ENCODE data around the gene LHX5.

The LHX5 gene

GRCh38 chr12:113440947-113441782 lies 30.5 kb downstream of the LHX5 start:
- DNase-seq (ENCODE audit: low read depth in 4 of 4, low spot score in 1 of 4): no peak

- DNase-seq (ENCODE audit: low read depth in 4 of 4, low spot score in 1 of 4): no peak
Observed at GRCh38 chr12:113440336-113440735, 31.3 kb downstream of the LHX5 start.

DNA sequence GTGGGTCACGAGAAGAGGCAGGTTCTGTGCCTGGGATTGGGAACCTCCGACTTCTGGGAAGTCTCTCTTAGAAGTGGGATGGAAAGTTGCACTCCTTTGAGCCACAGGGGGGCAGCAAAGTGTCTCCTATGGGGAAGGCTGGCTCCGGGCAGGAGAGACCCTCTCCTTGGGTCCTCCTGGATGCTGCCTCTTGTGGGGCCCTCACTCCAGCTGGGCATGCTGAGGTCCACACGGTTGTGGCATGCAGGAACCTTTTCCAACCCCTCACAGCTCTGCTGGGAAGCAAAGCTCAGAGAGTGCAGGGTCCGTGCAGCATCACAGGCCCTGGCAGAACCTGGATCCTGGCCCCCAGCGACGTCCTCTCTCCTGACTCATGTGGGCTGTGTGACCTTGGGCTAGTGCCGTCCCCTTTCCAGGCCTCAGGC lies 32.1 kb downstream of the LHX5 start:
- DNase-seq (ENCODE audit: low read depth in 4 of 4, low spot score in 1 of 4): no peak

DNA sequence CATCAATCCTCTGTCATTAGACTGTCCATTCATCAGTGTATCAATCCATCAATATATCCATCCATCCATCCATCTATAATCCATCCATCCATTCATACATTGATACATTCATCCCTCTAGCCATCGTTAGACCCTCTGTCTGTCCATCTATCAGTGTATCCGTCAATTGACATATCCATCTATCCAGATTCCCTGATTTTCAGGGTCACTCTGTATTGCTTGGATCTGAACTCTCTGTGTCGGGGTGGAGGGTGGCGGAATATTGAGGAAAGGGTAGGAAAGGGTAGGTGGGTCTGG lies 32.4 kb downstream of the LHX5 start:
- no peak for DNase-seq (ENCODE audit: low read depth in 4 of 4, low spot score in 1 of 4)

DNA sequence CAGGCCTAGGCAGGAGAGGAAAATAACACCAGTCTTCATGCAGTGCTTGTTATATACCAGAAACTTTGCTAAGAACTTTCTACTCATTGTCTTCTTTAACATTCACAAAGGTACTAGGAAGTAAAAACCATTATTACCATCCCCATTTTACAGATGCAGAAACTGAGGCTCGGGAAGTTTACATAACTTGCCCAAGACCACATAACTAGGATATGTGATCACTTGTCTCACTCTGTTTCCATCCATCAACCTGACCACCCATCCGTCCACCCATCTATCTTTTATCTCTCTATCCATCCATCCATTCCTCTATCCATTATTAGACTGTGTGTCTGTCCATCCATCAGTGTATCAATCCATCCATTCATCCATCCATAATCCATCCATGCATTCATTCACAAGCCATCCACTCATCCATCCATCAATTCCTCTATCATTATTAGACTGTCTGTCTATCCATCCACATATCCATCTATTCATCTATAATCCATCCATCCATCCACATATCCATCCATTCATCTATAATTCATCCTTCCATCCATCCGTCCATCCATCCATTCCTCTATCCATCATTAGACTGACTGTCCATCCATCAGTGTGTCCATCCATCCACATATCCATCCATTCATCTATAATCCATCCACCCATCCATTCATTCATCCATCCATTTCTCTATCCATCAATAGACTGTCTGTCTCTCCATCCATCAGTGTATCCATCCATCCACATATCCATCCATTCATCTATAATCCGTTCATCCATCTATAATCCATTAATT lies 33.0 kb downstream of the LHX5 start:
- DNase-seq (ENCODE audit: low read depth in 4 of 4, low spot score in 1 of 4): no peak

- no peak for DNase-seq (ENCODE audit: low read depth in 4 of 4, low spot score in 1 of 4)
Observed at GRCh38 chr12:113437729-113438100, 34.0 kb downstream of the LHX5 start.

DNA sequence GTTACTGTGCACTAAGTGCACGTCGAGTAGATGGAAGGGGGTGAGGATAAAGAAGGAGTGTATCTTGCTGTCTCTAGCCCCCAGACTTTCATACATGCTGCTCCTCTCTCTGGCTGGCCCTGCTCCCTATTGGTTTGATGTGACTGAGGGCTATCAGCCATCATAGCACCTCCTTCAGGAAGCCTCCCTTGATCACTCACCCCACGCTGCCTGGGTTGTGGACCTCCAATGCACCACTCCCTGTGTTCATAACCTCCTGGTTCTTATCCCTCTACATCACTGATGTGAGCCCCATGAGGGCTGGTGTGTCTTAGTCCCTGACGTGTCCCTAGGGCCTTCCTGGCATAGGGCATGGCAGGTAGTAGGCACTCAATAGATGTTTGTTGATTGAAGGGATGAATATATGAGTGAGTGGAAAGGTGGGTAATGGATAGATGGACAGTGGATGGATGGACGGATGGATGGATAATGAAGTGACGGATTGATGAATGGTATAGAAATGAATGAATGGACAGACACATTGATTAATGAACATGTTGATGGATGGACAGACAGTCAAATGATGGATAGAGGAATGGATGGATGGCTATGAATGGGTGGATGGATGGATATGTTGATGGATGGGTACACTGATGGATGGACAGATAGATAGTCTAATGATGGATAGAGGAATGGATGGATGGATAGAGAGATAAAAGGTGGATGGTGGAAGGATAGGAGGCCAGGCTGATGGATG lies 34.5 kb downstream of the LHX5 start:
- no peak for DNase-seq (ENCODE audit: low read depth in 4 of 4, low spot score in 1 of 4)

DNA sequence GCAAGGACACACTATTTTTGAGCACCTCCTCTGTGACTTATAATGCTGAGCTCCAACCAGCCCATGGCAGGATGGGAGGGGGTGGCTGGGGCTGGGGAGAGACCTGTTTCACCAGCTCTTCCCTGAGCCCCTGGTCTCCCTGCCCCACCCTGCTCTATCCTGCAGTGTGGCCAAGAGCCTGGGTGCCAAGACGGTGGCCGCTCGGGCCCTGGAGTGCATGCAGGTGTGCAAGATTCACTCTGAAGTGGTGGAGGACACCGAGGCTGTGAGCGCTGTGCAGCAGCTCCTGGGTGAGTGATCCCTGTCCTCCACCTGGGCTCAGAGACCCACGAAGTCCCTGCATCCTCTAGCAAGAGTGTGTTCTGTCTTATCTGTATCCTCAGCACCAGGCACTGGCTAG lies 35.1 kb downstream of the LHX5 start:
- DNase-seq (ENCODE audit: low read depth in 4 of 4, low spot score in 1 of 4): no peak

DNA sequence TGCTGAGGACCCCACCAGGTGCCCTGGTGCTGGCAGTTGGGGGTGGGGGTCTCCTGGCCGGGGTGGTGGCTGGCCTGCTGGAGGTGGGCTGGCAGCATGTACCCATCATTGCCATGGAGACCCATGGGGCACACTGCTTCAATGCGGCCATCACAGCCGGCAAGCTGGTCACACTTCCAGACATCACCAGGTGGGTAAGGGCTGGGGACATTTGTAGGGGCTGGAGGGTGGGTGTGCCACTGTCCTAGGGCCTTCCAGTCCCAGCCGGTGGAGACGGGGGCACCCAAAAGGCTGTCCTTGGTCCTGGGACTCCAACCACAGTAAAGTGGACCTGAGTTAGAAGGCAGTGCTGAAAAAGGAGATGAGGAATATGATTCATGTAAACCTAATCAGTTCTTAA lies 36.3 kb downstream of the LHX5 start:
- no peak for DNase-seq (ENCODE audit: low read depth in 4 of 4, low spot score in 1 of 4)

DNA sequence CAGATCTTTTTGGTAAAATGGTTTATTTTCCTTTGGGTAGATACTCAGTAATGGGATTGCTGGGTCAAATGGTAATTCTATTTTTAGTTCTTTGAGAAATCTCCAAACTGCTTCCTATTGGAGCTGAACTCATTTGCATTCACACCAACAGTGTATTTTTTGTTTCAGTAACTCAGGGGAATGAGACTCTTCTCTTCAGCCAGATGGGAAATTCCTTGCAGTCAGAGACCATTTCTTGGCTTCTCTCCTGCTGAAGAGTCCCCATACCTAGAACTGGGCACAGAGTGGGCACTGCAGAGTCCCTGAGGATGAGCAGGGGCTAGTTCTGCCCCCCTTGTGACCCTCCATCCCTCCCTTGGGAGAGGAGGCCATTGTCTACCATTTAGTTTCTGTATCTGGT lies 38.7 kb downstream of the LHX5 start:
- DNase-seq (ENCODE audit: low read depth in 4 of 4, low spot score in 1 of 4): no peak

GRCh38 chr12:113428482-113428881 lies 43.2 kb downstream of the LHX5 start:
- no peak for DNase-seq (ENCODE audit: low read depth in 4 of 4, low spot score in 1 of 4)

DNA sequence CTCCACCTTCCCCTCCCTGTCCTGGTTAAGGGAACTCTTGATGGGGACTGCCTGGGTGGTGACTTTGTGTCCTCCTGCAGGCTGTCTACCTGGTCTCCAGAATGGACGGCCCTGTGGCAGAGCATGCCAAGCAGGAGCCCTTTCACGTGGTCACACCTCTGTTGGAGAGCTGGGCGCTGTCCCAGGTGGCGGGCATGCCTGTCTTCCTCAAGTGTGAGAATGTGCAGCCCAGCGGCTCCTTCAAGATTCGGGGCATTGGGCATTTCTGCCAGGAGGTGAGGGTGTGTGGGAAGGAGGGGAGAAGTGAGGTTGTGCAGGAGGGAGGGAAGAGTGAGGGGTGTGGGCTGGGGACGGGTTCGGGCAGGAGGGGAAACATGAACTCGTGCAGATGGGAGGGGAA lies 43.8 kb downstream of the LHX5 start:
- DNase-seq (ENCODE audit: low read depth in 4 of 4, low spot score in 1 of 4): no peak

DNA sequence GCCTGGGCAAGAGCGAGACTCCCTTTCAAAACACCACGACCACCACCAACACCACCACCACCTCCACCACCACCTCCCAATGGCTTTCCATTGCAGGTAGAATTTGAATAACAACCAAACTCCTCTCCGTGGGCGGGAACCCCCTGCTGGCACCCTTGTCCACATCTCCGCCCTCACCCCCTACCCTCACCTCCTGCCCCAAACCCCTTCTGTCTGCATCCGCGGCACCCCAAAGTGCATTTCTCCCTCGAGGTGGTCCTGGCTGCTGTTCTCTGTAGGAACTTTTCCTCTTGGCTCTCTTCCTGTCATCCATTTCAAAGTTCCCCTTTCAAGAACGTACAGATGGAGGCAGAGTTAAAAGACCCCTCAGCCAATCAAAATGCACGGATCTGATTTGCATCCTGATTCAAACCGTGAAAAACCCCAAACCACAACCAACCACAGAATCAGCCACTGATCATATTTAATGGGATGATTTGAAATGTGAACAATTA lies 45.7 kb downstream of the LHX5 start:
- DNase-seq (ENCODE audit: low read depth in 4 of 4, low spot score in 1 of 4): no peak

DNA sequence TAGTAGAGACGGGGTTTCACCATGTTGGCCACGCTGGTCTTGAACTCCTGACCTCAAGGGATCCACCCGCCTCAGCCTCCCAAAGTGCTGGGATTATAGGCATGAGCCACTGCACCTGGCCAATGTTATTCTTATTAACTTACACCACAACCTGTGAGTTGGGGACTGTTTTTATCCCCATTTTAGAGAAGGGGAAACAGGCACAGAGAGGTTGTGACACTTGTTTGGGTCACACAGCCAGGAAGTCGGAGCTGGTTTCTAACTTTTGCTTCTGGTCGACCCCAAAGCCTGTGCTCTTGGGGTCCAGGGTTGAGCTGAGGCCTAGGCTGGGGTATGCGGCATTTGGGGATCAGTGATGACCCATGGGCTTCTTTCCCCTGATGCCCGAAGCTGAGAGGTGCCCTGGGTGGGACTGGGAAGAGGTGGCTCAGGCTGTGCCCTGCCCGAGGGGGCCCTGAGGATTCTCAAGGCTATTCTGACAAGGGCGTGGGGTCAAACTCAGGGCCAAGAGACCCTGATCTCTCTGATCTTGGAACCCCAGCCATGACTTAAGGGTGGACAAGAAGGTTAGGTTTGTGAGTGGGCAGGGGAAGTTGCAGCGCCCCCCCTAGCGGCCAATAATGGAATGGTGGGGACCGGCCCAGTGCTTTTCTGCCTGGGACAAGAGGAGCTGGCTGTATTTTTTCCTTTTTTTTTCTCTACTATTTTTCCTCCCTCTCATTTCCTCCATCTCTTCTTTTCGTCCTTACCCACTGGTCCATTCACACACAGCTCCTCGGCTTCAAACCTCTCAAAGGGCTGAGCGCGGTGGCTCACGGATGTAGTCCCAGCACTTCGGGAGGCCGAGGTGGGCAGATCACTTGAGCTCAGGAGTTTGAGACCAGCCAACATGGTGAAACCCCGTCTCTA lies 46.5 kb downstream of the LHX5 start:
- peak in 3 of 4 experiments; percentile 28 to 49 (median 28) for DNase-seq (ENCODE audit: low read depth in 4 of 4, low spot score in 1 of 4)

DNA sequence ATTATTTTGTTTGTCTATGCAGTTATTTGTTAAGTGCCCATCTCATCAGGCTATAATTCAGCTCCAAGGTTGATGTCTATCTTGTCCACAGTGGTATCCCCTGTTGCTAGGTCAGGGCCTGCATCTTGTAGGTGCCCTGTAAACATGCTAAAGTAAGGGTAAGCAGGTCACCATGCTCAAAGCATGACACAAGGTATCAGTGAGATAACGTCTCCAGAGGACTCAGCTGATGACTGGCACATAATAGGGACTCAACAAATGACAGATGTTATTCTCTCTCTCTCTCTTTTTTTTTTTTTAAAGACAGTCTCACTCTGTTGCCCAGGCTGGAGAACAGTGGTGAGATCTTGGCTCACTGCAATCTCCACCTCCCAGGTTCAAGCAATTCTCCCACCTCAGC lies 47.2 kb downstream of the LHX5 start:
- DNase-seq (ENCODE audit: low read depth in 4 of 4, low spot score in 1 of 4): no peak

GRCh38 chr12:113422886-113423669 lies 48.6 kb downstream of the LHX5 start:
- DNase-seq (ENCODE audit: low read depth in 4 of 4, low spot score in 1 of 4): no peak

DNA sequence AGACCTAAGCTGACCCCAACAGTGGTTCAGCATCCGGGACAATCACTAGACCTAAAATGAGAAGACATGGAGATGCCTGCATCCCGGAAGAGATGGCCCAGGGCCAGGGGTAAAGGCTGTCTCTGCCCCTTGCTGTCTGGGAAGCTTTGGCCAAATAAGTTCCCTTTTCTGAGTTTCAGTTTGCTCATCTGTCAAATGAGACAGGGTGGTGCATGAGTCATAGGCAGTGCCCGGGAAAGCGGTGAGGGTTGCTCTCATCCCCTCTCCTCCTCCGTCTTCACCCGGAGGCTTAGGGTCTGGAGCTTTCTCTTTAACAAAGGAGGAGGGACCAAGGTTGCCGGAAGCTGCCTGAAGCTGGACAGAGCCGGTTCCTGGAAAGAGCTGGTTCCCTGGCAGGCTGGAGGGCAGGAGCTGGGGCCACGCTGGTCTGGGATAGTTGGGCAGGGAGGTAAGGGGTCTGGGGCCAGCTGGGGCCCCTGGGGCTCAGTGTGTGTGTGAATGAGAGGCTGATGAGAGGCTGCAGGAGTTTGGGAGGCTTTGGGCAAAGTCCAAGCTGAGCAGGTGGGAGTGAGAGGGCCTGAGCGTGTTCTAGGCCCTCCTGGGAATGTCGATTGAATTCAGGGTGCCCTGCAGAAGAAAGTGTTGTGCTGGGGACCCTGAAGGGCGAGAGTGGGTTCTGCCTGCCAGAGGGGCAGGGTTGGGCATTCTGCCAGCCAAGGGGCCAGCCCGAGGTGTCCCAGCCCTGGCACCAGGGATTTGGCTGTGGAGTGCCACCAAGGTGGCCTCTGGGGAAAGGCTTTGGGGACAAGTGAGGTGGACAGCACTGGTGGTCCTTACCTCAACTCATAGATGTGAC lies 49.4 kb downstream of the LHX5 start, which contains the start of gene SDSL:
TSS of gene SDSL (plus strand) at position 351 of the 856 bp plus-strand sequence. CDS start 5,603 bp downstream, outside the sequence.
- peak in 1 of 4 experiments; percentile 12 for DNase-seq (ENCODE audit: low read depth in 4 of 4, low spot score in 1 of 4)

GRCh38 chr12:113420996-113421595 lies 50.6 kb downstream of the LHX5 start:
- DNase-seq (ENCODE audit: low read depth in 4 of 4, low spot score in 1 of 4): no peak
